Measurements from ENCODE around the gene TUBGCP3.

GRCh38 chr13:112637017-112637801 is 49.3 kb upstream of the TUBGCP3 start:
- TF ChIP-seq EZH2 (IDR thresholded peaks at IDR 0.05; ENCODE audit: borderline replicate concordance, low read length) (no peak), CTCF (conservative IDR thresholded peaks at IDR 0.05 in 1 of 2, IDR thresholded peaks at IDR 0.05 in 1 of 2; ENCODE audit: extremely low read depth in 1 of 2, insufficient read depth in 1 of 2, low read depth in 1 of 2, low read length in 2 of 2) (no peak)
